B cell (primary cell): ENCODE data around the gene TRABD2B. TPM values are rescaled to one million over a fixed set of nuclear protein-coding genes. Genes with fewer than 3 reads are reported as not detected.

ENCODE experiments used
- ATAC-seq: fragments of 200-7000 bp; cut with Tn5 transposase; one replicate; pipeline ENCODE4 v1.10.0; 2021; ENCODE audit warnings: low read depth, mild to moderate bottlenecking, moderate number of reproducible peaks, moderate library complexity
- CTCF ChIA-PET: fragments of 350-600 bp; sonication (Branson Sonifier 250); formaldehyde crosslinking; loops from one replicate; lab custom pipeline; 2021; ENCODE audit warnings: antibody characterized with exemption, inconsistent platforms; lab: Charles Lee
- POLR2A ChIA-PET: fragments of 350-600 bp; sonication (Branson Sonifier 250); formaldehyde crosslinking; loops from one replicate; lab custom pipeline; 2021; ENCODE audit warnings: antibody characterized with exemption; lab: Charles Lee
- DNase-seq: peaks from one replicate; pipeline ENCODE4 v3.0.0; 2013
- H2AFZ ChIP-seq: 2 replicates; pipeline ENCODE4 v1.6.1; 2012; ENCODE audit warnings: mild to moderate bottlenecking, low read depth, low read length; ENCODE audit not compliant: insufficient read depth, poor library complexity, severe bottlenecking
- H3K27ac ChIP-seq, 2 donors: 1 replicate in 1 of 2; 2 replicates in 1 of 2; pipeline ENCODE4 v1.5.1; 2012 to 2013; ENCODE audit warnings: low read length in 2 of 2, mild to moderate bottlenecking in 2 of 2, moderate library complexity in 1 of 2
- H3K27me3 ChIP-seq, 4 experiments: fragments of 200-600 bp in 1 of 4; sonication (generic) in 1 of 4; replicated peaks in 1 of 4; 1 replicate in 2 of 4; 2 replicates in 2 of 4; pipeline versions ENCODE4 v1.6.1 to v1.7.0; 2013 to 2016; ENCODE audit warnings: low read length in 3 of 4, mild to moderate bottlenecking in 2 of 4, mixed read lengths in 1 of 4, moderate library complexity in 1 of 4; ENCODE audit not compliant: insufficient read depth in 4 of 4, control insufficient read depth in 3 of 4; ENCODE audit errors: control extremely low read depth in 1 of 4
- H3K36me3 ChIP-seq, 2 experiments: replicated peaks in 1 of 2; 1 replicate in 1 of 2; 2 replicates in 1 of 2; pipeline versions ENCODE4 v1.6.1 to v1.7.1; 2013; ENCODE audit warnings: low read length in 1 of 2; ENCODE audit not compliant: insufficient read depth in 2 of 2, control insufficient read depth in 1 of 2; ENCODE audit errors: control extremely low read depth in 1 of 2, extremely low read depth in 1 of 2
- H3K4me1 ChIP-seq, 2 donors: fragments of 200-600 bp in 1 of 2; sonication (generic) in 1 of 2; 1 replicate in 1 of 2; 2 replicates in 1 of 2; pipeline versions ENCODE4 v1.5.1 to v1.6.1; 2013 to 2017; ENCODE audit warnings: low read length in 2 of 2; ENCODE audit not compliant: control insufficient read depth in 2 of 2, insufficient read depth in 2 of 2
- H3K4me2 ChIP-seq: replicated peaks from 2 replicates; pipeline ENCODE3; 2012; ENCODE audit warnings: mild to moderate bottlenecking, low read depth, low read length; ENCODE audit not compliant: poor library complexity, severe bottlenecking
- H3K4me3 ChIP-seq, 5 experiments: fragments of 200-600 bp in 1 of 5; sonication (generic) in 1 of 5; 1 replicate in 3 of 5; 2 replicates in 2 of 5; pipeline versions ENCODE4 v1.5.1 to v1.7.0; 2011 to 2016; ENCODE audit warnings: low read length in 4 of 5, mild to moderate bottlenecking in 4 of 5, low read depth in 2 of 5, control low read depth in 1 of 5, moderate library complexity in 1 of 5; ENCODE audit not compliant: insufficient read depth in 1 of 5; ENCODE audit errors: control extremely low read depth in 1 of 5, extremely low read depth in 1 of 5
- H3K79me2 ChIP-seq: fragments of 200-600 bp; sonication (generic); one replicate; pipeline ENCODE4 v1.6.0; 2016; ENCODE audit warnings: low read length; ENCODE audit not compliant: control insufficient read depth, insufficient read depth
- H3K9ac ChIP-seq: fragments of 200-600 bp; sonication (generic); 2 replicates; pipeline ENCODE4 v1.6.1; 2017; ENCODE audit warnings: mild to moderate bottlenecking, low read length, moderate library complexity
- H3K9me3 ChIP-seq, 3 donors: one replicate each; pipeline versions ENCODE4 v1.6.1 to v1.7.1; 2013; ENCODE audit warnings: low read length in 2 of 3; ENCODE audit not compliant: control insufficient read depth in 2 of 3, insufficient read depth in 1 of 3; ENCODE audit errors: control extremely low read depth in 1 of 3
- H4K20me1 ChIP-seq: 2 replicates; pipeline ENCODE4 v1.6.0; 2012; ENCODE audit warnings: mild to moderate bottlenecking, low read length; ENCODE audit not compliant: insufficient read depth, control insufficient read depth, poor library complexity, severe bottlenecking
- H3K27ac Mint-ChIP-seq: one replicate; pipeline ENCODE4 v1.8.0; 2021; ENCODE audit warnings: mixed read lengths
- H3K27me3 Mint-ChIP-seq: one replicate; pipeline ENCODE4 v1.8.0; 2021; ENCODE audit warnings: mixed read lengths
- H3K4me1 Mint-ChIP-seq: one replicate; pipeline ENCODE4 v1.8.0; 2021; ENCODE audit warnings: mixed read lengths
- H3K4me3 Mint-ChIP-seq: one replicate; pipeline ENCODE4 v1.8.0; 2021; ENCODE audit warnings: mixed read lengths
- H3K9me3 Mint-ChIP-seq: one replicate; pipeline ENCODE4 v1.8.0; 2022; ENCODE audit warnings: mixed read lengths; ENCODE audit not compliant: insufficient read depth
- EZH2 ChIP-seq: IDR thresholded peaks from 2 replicates; pipeline ENCODE4 v1.6.1; 2012; ENCODE audit warnings: borderline replicate concordance, low read depth, mild to moderate bottlenecking, moderate library complexity, low read length; ENCODE audit not compliant: insufficient read depth, poor library complexity, severe bottlenecking
- WGBS: methylation state at CpG from one replicate; pipeline ENCODE4 v1.1.5; 2013; ENCODE audit warnings: missing lambda C conversion rate; ENCODE audit not compliant: insufficient coverage; 5-methylcytosine and 5-hydroxymethylcytosine counted together
- intact Hi-C: fragments of 100-400 bp; cut with micrococcal nuclease; formaldehyde crosslinking; loops from one replicate; pipeline ENCODE4 v1.10.0; 2022
- polyA plus RNA-seq: library from polyadenylated mRNA; depleted of rRNA; stranded (reverse); fragments of >200 nt; gene quantifications from 2 replicates; pipeline ENCODE4 v1.2.3, GENCODE V29; 2012
- total RNA-seq, 2 donors: library from RNA; stranded (reverse); fragments of 120-200 nt in 1 of 2; gene quantifications; 1 replicate in 1 of 2; 2 replicates in 1 of 2; pipeline versions ENCODE4 v1.2.3 to v1.2.4, GENCODE V29; 2013 to 2022
- TF ChIP-seq, protein P1 (sequence below): fragments of 200-600 bp; IDR thresholded peaks from one replicate; pipeline ENCODE4 v1.8.0; 2022; ENCODE audit warnings: antibody characterized with exemption, mild to moderate bottlenecking

The TRABD2B gene
- total and polyA plus RNA-seq, 2 donors (not counting 1 experiment from before 2014, with no cell fraction given) = not detected

DNA sequence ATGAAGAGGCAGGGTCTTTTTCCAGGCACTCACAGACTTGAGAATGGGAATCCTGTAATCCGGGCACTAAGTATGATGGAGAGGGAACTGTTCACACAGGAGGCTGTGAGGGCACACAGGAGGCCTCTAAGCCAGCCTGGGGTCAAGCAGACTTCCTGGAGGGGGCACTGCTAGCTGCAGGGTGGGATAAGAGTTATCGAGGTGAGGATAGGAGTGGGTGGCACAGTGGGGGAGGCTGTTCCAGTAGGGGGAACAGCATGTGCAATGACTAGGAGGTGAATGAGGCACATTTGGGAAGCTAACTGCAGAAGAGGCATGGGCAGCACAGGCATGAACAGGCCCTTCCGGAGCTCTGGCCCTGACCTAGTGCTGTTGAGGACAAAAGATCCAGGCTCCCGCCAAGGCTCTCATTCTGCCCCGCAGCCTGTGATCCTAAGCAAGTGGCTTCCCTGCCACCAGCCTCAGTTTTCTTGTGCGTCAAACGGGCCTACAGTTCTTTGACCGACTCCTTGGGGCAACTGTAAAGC, 216.7 kb downstream of the TRABD2B start:
- ATAC-seq (no peak), DNase-seq (no peak)
- H3K27ac ChIP-seq = no peak overlapping the region
- CTCF ChIA-PET = no interaction called here
- 90% methylated on average over 8 of the region's 8 CpGs for WGBS
- H3K9me3 ChIP-seq = no peaks in the 10 kb centered on the region
- H3K4me2 ChIP-seq = no peak overlapping the region
- Mint-ChIP-seq H3K4me3 (no peak overlapping the region), H3K4me1 (no peaks in the 10 kb centered on the region), H3K9me3 (no peaks in the 10 kb centered on the region), H3K27me3 (peaks cover 10% of the 10 kb centered on the region), H3K27ac (no peak overlapping the region)
- H4K20me1 ChIP-seq = no peaks in the 10 kb centered on the region
- no peaks in the 10 kb centered on the region for H3K36me3 ChIP-seq
- no peak overlapping the region for H3K9ac ChIP-seq
- H2AFZ ChIP-seq = no peak overlapping the region
- H3K4me1 ChIP-seq = no peaks in the 10 kb centered on the region
- POLR2A ChIA-PET = no interaction called here
- intact Hi-C loops = no loop called here
- no peaks in the 10 kb centered on the region for H3K79me2 ChIP-seq
- H3K4me3 ChIP-seq = no peak overlapping the region
- no peaks in the 10 kb centered on the region for H3K27me3 ChIP-seq
- TF ChIP-seq EZH2 = no peak
- TF ChIP-seq, protein P1, sequence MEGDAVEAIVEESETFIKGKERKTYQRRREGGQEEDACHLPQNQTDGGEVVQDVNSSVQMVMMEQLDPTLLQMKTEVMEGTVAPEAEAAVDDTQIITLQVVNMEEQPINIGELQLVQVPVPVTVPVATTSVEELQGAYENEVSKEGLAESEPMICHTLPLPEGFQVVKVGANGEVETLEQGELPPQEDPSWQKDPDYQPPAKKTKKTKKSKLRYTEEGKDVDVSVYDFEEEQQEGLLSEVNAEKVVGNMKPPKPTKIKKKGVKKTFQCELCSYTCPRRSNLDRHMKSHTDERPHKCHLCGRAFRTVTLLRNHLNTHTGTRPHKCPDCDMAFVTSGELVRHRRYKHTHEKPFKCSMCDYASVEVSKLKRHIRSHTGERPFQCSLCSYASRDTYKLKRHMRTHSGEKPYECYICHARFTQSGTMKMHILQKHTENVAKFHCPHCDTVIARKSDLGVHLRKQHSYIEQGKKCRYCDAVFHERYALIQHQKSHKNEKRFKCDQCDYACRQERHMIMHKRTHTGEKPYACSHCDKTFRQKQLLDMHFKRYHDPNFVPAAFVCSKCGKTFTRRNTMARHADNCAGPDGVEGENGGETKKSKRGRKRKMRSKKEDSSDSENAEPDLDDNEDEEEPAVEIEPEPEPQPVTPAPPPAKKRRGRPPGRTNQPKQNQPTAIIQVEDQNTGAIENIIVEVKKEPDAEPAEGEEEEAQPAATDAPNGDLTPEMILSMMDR = no peak

DNA sequence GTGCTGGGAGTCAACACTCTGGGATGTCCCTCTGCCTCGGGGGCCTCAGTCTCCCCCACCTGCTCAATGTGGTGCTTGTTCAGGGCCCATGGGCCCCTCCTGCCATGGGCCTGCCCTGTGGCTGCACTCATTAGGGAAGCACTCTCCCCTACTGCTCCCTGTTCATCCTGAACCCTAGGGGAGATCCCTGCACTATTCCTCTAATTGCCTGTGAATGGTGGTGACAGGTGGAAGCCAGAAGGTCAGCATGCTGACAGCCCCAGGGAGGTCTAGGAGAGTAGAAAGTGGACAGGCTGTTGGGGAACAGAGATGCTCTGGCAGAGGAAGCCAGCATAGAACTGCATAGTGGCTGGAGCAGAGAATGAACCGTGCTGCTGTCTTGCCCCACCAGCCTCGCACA, 217.6 kb downstream of the TRABD2B start:
- 89% methylated on average over 3 of the region's 3 CpGs for WGBS
- Histone ChIP-seq H3K9me3 (no peaks in the 10 kb centered on the region), H3K4me2 (no peak overlapping the region), H3K27me3 (no peaks in the 10 kb centered on the region), H4K20me1 (no peaks in the 10 kb centered on the region), H3K27ac (no peak overlapping the region), H3K36me3 (no peaks in the 10 kb centered on the region), H3K4me3 (no peak overlapping the region), H3K4me1 (no peaks in the 10 kb centered on the region), H3K9ac (no peak overlapping the region), H3K79me2 (no peaks in the 10 kb centered on the region), H2AFZ (no peak overlapping the region)
- DNase-seq = no peak
- no peak for ATAC-seq
- Mint-ChIP-seq H3K4me1 (no peaks in the 10 kb centered on the region), H3K9me3 (no peaks in the 10 kb centered on the region), H3K4me3 (no peak overlapping the region), H3K27me3 (peaks cover 10% of the 10 kb centered on the region), H3K27ac (no peak overlapping the region)
- TF ChIP-seq, protein P1 = no peak
- TF ChIP-seq EZH2 = no peak
- intact Hi-C loops = no loop called here
- ChIA-PET POLR2A (no interaction called here), CTCF (no interaction called here)
